Measurements from ENCODE around the gene TMEM109. TPM values are rescaled to one million over a fixed set of nuclear protein-coding genes. Genes with fewer than 3 reads are reported as not detected.
A peak's percentile ranks its signal among the peaks of the same experiment; 100 is the strongest.

TMEM109 gene
- 63.6 and 114 TPM in 2 replicates for total RNA-seq

- peak; percentile 97 for DNase-seq
Measured at GRCh38 chr11:60913793-60914632, at the start of gene TMEM109. TMEM109 (plus strand) TSS chr11:60914158; CDS start chr11:60919694, 5,536 bp downstream.

DNA sequence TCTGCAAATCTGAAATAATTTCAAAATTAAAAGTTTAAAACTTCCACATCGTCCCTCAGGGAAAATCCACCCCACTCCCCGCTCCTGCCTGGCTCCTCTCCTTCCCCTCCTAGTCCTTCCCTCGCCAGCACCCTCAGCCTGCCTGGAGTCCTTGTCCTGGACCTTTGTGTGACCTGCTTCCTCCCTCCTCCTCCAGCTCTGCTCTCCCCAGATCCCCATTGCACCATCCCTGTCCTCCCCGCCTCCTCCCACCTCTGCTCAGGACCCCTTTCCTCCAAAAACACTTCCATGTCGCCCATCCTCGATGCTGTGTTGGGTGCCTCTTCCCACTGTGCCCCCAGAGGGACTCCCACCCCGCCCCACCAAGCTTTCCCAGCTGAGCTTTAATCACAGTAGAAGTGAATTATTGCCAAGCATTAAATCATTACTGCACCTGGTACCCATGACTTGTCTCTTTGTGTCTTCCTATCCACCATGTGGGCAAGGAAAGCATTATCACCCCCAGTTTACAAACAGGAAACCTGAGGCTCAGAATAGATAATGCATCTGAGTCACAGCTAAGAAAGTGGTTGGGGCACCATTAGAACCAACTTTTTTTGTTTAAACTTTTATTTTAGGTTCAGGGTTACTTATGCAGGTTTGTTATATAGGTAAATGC lies 49.0 kb upstream of the TMEM109 start:
- no peak for DNase-seq

DNA sequence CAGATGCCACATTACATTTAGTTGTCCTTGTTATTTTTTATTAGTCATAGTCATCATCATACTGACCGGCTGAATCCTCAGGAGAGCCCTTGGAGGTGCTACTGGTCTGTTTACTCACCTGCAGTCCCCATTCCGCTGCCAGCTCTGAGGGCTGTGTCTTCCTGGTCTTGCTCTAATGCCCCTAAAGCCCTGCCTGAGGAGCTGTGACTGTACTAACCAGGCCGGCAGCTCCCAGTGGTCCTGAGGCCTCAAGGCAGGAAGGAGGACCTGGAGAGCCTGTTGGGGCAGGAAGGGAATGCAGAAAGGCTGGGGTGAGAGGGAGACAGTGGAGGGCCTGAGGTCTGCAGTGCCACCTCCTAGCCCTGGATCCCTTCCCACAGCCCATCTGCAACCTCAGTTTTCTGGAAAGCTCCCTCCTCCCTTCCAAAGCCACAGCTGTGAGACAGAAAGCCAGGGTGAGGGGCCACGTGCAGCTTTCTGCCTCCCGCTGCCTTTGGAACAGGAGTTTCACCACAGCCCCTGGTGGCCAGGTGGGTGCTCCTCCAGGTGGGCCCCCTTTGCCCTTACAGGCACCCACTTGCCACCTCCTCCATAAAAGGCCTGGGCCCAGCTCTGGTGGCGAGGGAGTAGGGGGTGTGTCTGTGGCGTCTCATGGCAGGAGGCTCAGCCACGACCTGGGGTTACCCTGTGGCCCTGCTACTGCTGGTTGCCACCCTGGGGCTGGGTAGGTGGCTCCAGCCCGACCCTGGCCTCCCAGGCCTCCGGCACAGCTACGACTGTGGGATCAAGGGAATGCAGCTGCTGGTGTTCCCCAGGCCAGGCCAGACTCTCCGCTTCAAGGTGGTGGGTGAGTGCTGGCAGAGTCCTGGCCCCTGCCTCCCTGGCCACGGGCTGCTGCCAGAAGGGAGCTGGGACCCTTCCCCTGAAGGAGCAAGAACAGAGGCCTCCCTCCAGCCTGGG lies 46.8 kb upstream of the TMEM109 start, which contains the start of gene ZP1:
ZP1 (plus strand) TSS at position 632 of the 960 bp plus-strand sequence; CDS start at position 652, 20 bp downstream.
- no peak for DNase-seq

GRCh38 chr11:60867871-60868681 lies 45.9 kb upstream of the TMEM109 start:
- DNase-seq = no peak

DNA sequence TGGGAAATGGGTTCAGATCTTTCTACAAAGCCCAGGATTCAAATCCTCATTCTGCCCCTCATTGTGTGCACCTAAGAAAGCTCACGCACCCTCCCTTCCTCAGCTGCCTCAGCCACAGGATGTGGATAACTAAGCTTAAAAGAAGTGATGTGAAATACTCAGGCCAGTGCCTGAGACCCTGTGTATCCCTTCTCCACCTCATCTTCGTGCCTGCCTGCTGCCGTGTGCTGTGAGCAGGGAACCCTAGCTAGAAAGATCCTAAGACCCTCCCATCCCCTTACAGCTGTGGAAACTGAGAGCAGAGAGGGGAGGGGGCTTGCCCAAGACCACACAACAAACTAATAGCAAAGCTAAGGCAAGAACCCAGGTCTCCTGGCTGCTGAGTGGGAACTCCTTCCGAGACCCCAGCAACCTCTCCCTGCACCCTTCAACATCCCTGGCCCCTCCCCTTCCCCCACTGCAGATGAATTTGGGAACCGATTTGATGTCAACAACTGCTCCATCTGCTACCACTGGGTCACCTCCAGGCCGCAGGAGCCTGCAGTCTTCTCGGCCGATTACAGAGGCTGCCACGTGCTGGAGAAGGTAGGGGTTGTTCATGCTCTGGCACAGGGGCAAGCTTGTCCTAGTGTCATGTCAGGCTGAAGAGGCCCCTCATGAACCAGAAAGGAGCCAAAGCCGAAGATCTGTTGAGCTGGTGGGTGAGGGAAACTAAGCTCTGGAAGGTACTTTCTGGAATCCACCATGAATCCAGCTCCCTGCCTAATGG lies 45.1 kb upstream of the TMEM109 start:
- no peak for DNase-seq

DNA sequence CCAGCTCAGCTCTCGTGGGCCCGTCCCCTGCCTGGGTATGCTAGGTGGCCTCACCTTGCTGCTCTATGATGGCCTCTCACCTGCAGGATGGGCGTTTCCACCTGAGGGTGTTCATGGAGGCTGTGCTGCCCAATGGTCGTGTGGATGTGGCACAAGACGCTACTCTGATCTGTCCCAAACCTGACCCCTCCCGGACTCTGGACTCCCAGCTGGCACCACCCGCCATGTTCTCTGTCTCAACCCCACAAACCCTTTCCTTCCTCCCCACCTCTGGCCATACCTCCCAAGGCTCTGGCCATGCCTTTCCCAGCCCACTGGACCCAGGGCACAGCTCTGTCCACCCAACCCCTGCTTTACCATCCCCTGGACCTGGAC lies 44.5 kb upstream of the TMEM109 start:
- no peak for DNase-seq

- DNase-seq = no peak
Measured at GRCh38 chr11:60870276-60870675, 43.7 kb upstream of the TMEM109 start.

GRCh38 chr11:60870733-60871377 lies 43.1 kb upstream of the TMEM109 start:
- no peak for DNase-seq

DNA sequence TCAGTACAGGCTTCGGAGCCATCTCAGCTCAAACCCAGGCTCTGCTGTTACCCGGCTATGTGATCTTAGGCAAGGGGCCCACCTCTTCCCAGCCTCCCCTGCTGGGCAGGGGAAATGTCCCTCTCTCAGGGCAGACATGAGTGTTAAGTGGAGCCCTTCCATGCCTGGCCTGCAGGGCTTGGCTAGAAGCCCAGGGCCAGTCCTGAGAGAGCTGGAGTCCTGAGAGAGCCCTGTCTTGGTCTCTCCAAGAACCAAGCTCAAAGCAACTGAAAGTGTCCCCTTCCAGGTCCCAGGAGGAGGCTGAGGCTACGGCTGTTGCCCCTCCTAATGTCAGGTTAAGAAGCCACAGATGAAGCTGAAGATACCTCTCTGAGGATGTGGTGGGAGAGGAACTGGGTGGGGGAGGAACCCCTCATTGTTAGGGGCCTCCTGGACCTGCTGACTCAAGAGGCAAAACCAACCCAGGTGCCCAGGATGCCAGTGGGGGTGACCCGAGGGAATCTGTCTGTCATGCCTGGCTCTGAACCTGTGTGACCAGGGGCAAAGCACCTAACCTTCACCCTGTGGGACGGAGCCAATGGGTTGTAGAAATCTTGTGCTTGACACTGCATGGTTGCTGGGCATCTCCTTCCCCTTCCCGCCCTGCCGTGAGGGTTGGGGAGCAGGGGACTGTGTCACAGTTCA lies 42.4 kb upstream of the TMEM109 start:
- DNase-seq = no peak

- DNase-seq = peak; percentile 30
Measured at GRCh38 chr11:60872124-60872960, 41.6 kb upstream of the TMEM109 start.

GRCh38 chr11:60872961-60873524 lies 40.9 kb upstream of the TMEM109 start:
- DNase-seq = peak; percentile 52

- DNase-seq = no peak
Measured at GRCh38 chr11:60873533-60873932, 40.4 kb upstream of the TMEM109 start.

DNA sequence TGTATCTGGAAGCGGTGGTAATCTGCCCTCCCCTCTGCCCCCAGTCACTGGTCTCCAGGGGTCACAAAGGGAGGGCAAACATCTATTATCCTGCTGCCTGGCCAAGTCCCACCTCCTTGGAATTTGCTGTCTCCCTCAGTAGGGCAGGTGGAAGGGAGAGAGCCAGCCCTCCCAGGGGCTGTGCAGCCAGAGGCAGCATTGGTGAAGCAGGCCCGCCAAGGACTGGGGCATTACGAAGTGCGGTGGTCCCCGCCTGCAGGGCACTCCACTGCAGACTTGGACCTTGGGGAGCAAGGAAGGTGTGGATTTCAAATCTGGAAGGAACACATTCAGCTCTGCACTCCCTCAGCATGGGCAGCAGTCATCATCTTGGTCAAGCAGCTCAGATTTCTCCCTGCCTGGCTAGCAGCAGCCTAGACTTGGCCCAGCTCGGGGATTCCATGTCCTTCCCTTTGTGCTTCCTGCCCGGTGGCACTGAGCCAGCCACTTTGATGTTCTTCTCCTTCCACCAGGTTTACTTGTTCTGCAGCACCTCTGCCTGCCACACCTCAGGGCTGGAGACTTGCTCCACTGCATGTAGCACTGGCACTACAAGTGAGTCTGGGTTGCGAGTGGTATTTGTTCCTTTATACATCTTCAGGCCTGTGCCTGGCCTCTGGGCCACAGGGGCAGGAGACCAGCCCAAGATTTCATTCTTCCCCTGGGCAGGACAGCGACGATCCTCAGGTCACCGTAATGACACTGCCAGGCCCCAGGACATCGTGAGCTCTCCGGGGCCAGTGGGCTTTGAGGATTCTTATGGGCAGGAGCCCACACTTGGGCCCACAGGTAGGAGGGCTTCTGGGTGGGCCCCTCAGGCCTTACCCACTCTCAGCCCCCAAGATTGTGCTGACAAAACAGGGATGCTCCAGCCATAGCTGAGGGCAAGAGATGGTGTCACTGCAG lies 39.3 kb upstream of the TMEM109 start:
- DNase-seq = no peak

DNA sequence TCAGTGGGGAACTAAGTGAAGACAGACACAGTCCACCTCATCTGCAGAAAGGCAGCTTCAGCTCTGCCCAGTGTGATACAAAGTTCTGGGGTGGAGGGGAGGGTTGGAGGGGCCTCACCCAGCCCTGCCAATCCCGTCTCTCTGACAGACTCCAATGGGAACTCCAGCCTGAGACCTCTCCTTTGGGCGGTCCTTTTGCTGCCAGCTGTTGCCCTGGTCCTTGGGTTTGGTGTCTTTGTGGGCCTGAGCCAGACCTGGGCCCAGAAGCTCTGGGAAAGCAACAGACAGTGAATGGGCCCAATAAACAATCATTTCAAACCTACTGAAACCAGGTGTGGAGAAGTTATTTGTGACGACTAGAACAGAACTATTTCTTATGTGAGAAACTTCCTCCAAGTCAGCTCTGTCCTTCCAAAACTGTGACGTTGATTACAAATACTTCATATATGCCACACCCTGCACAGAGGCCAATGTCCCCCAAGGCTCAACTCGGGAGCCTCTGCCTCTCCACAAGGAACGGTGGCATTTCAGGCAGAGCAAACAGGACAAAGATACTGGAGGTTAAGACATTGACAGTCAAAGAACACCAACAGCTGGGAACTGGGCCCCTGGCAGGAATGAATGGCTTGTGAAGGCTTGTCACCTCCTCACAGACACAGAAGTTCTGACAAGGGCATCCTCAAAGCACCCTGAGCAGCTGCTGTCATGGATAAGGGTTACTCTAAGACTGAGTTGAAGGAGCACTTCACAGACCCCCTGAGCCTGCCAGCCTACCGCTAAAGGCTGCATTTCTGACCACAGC lies 38.4 kb upstream of the TMEM109 start:
- no peak for DNase-seq

DNA sequence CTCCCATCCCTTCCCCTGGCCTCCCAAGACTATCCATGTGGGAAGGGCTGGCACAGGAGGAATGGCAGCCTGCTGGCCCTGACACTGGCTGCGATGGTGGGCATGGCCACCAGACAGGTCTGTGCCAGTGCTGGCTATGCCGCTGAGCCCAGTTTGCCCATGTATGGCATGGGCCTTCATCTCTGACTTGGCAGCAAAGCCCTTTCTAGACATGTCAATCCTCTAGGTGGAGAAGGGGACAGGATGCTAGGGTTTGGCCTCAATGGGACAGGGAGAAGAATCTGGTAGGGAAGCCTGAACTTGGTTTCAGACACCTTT lies 37.8 kb upstream of the TMEM109 start:
- no peak for DNase-seq

DNA sequence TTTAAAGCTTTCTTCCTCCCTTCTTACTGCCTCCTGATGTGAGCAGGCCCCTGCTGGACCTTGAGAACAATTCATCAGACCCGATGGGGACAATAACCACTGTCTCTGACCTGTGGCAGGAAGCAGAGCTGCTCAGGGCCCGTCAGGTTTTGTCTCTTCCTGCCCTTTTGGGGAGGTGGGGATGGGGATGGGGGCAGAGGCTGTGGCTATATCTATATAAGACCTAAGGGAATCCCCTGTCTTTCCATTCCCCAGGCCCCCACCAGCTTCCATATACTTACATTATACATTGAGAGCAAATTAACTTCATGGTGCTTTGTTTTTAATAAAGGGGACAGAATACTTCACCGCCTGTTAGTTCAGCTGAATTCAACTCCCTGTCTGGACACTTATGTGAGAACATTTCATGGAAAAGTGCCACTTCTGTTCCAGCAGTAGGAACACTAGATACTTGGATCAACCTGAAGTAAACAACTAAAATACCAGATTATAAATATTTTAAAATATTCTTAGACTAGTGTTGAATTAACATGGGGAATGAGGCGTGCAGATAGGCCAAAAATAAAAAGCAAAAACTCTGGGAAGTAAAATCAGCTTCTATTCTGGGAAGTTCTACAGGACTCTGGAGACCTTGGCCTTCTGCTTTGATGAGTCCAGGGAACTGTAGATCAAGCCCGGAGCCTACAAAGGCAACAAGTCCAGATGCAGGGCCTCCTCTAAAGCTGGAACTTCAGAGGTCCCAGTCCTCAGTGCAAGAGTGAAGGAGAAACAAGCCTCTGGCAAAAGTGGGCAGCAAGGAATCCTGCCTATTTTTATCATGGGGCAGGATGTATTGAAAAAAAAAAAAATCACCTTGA lies 35.5 kb upstream of the TMEM109 start:
- no peak for DNase-seq
